ENCODE measurements around the gene CERS2. TPM values are rescaled to one million over a fixed set of nuclear protein-coding genes. Genes with fewer than 3 reads are reported as not detected.

Gene CERS2
- polyA plus RNA-seq, 1 experiment = 217 TPM

DNA sequence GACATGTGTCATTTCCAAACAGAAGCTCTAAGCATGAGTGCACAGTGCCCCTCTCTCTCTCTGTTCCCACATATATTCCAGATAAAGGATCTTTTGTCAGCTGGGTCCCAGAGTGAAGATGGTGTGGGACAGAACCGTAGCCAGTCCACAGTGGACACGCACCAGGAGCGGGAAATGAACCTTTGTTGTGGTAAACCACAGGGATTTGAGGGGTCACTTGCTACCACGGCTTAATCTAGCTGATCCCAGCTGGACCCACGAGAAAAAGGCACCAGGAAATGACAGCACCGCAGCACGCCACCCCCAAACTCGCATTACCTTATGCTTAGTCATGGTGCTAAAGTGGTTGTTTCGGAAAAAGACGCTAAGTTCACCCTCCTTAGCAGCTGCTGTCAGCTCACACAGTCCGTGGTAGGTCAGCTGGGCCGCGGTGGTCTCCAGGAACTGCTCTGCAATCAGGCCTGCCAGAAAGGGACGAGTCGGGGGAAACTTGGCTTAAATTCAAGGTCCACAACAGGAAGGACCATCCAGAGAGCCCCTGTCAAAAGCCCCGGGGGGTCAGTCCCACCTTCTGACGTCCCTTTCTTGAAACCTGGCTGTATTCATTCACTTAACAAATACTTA, 24.5 kb upstream of the CERS2 start:
- H3K27ac ChIP-seq (ENCODE audit: low read depth, low read length) = peak overlapping the region; percentile 70
- no peaks in the 10 kb centered on the region for H3K9me3 ChIP-seq (ENCODE audit: control insufficient read depth, insufficient read depth, low read length)
- no peak overlapping the region for H3K4me3 ChIP-seq (ENCODE audit: low read depth, low read length)
- no peaks in the 10 kb centered on the region for H3K27me3 ChIP-seq (ENCODE audit: control insufficient read depth, insufficient read depth, low read length)
- CTCF ChIA-PET = interaction anchor here (0.6 to 2.7 kb wide), 4 partner anchors 19 to 439 kb away, joined by 3 to 9 read pairs (median 4); no protein-coding TSS in a partner anchor
- TF ChIP-seq, protein P1, sequence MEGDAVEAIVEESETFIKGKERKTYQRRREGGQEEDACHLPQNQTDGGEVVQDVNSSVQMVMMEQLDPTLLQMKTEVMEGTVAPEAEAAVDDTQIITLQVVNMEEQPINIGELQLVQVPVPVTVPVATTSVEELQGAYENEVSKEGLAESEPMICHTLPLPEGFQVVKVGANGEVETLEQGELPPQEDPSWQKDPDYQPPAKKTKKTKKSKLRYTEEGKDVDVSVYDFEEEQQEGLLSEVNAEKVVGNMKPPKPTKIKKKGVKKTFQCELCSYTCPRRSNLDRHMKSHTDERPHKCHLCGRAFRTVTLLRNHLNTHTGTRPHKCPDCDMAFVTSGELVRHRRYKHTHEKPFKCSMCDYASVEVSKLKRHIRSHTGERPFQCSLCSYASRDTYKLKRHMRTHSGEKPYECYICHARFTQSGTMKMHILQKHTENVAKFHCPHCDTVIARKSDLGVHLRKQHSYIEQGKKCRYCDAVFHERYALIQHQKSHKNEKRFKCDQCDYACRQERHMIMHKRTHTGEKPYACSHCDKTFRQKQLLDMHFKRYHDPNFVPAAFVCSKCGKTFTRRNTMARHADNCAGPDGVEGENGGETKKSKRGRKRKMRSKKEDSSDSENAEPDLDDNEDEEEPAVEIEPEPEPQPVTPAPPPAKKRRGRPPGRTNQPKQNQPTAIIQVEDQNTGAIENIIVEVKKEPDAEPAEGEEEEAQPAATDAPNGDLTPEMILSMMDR (IDR thresholded peaks at IDR 0.05; ENCODE audit: low read depth, low read length) = no peak
- POLR2A ChIA-PET = interaction anchor here (0.6 to 1.6 kb wide), 2 partner anchors 17 to 33 kb away, joined by 3 to 4 read pairs; partner anchors contain the start of gene ANXA9
- DNase-seq (ENCODE audit: low read depth, low spot score) = peak; percentile 37

DNA sequence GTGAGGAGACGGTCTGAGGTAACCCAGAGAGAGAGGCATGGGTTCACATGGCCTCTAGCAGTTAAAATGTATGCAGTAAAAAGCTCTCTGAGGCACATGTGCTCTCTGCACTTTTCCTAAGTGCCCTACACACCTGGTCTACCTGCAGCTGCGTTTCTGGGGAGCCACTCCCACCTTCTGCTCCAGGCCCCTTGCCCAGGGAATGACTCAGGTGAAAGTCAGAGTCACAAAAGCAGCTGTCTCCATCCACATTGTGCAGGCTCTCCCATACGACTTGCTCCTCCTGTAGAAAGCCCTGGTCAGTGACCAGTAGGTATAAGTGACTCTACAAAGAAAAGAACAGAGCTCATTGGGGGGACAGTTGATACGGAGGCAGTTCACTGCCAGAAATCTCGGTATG, 23.3 kb upstream of the CERS2 start:
- CTCF ChIA-PET = interaction anchor here (2.7 kb wide), 1 partner anchor 18 kb away, joined by 9 read pairs; no protein-coding TSS in a partner anchor

DNA sequence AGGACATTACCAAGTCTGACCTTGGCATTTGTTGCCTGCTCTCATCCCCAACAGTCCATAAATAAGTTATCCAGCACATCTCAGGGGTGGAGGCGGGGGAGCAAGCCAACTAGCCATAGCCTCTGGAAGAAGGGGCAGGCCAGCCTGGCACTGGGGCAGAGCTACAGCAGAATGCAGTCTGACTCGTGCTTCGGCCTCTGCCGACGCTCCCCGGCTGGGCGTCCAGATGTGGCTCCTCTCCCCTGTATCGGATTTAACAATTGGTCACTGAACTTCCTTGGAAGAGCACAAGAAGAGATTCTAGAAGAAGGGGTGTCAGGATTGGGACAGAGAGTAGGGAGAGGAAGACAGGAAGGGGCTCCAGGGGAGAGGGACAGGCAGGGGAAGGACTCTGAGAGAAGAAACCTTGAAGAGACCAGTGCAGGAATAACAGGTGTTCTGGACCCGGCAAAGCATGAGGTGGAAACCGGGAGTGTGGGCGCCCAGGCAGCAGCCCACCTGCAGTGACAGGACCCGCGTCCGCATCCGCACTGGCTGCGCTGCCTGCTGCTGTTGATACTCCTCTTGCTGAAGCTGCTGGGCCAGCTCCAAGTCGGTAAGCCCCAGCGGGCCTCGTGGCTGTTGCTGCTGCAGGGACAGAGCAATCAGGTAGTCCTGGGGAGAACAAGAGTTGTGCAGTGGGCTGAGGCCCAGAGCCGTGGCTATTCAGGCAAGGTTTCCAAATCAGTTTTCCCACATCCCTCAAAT, 22.7 kb upstream of the CERS2 start:
- H3K27me3 ChIP-seq (ENCODE audit: control insufficient read depth, insufficient read depth, low read length) = no peaks in the 10 kb centered on the region
- no peak for DNase-seq (ENCODE audit: low read depth, low spot score)
- POLR2A ChIA-PET = interaction anchor here (0.6 to 1.0 kb wide), 2 partner anchors 9 to 21 kb away, joined by 3 to 6 read pairs; partner anchors contain the start of gene MINDY1
- H3K4me3 ChIP-seq (ENCODE audit: low read depth, low read length) = no peak overlapping the region
- no peak overlapping the region for H3K27ac ChIP-seq (ENCODE audit: low read depth, low read length)
- TF ChIP-seq, protein P1 (IDR thresholded peaks at IDR 0.05; ENCODE audit: low read depth, low read length) = no peak
- CTCF ChIA-PET = interaction anchor here (1.1 to 3.9 kb wide), 10 partner anchors 7 to 437 kb away, joined by 3 to 63 read pairs (median 4); partner anchors contain the start of genes ANXA9, CERS2, MINDY1 and SETDB1
- H3K9me3 ChIP-seq (ENCODE audit: control insufficient read depth, insufficient read depth, low read length) = no peaks in the 10 kb centered on the region

More for the DNA sequence above, 23.3 kb upstream of the CERS2 start:
- Histone ChIP-seq H3K9me3 (ENCODE audit: control insufficient read depth, insufficient read depth, low read length) (no peaks in the 10 kb centered on the region), H3K27ac (ENCODE audit: low read depth, low read length) (no peak overlapping the region), H3K4me3 (ENCODE audit: low read depth, low read length) (no peak overlapping the region), H3K27me3 (ENCODE audit: control insufficient read depth, insufficient read depth, low read length) (no peaks in the 10 kb centered on the region)
- TF ChIP-seq, protein P1 (IDR thresholded peaks at IDR 0.05; ENCODE audit: low read depth, low read length) = no peak
- no peak for DNase-seq (ENCODE audit: low read depth, low spot score)
- POLR2A ChIA-PET = interaction anchor here (1.0 kb wide), 1 partner anchor 8 kb away, joined by 6 read pairs; the partner anchor contains the start of gene MINDY1

DNA sequence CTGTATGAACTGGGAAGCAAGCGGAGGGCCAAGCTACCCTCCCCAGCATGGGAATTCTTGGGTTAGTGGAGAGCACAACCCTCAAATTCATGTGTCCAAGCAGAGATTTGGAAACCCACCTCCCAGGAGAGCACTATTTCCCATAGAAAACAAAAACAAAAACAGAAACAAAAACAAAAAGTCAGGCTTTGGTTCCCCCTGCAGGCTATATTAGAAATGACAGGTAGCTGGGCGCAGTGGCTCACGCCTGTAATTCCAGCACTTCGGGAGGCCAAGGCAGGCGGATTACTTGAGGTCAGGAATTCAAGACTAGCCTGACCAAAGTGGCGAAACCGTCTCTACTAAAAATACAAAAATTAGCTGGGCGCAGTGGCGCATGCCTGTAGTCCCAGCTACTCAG, 21.3 kb upstream of the CERS2 start:
- POLR2A ChIA-PET = interaction anchor here (0.8 to 1.9 kb wide), 3 partner anchors 10 to 416 kb away, joined by 4 to 10 read pairs (median 8); partner anchors contain the start of genes MCL1 and MINDY1
- Histone ChIP-seq H3K4me3 (ENCODE audit: low read depth, low read length) (no peak overlapping the region), H3K27me3 (ENCODE audit: control insufficient read depth, insufficient read depth, low read length) (no peaks in the 10 kb centered on the region), H3K9me3 (ENCODE audit: control insufficient read depth, insufficient read depth, low read length) (no peaks in the 10 kb centered on the region), H3K27ac (ENCODE audit: low read depth, low read length) (no peak overlapping the region)
- no peak for DNase-seq (ENCODE audit: low read depth, low spot score)
- TF ChIP-seq, protein P1 (IDR thresholded peaks at IDR 0.05; ENCODE audit: low read depth, low read length) = peak; percentile 68
- CTCF ChIA-PET = interaction anchor here (0.6 to 3.9 kb wide), 26 partner anchors 9 to 436 kb away, joined by 3 to 63 read pairs (median 4); partner anchors contain the start of genes ANXA9, CERS2, MINDY1 and SETDB1

Data from AG04450 (cell line).